Measurements from ENCODE around the gene PPP3CA. TPM values are rescaled to one million over a fixed set of nuclear protein-coding genes. Genes with fewer than 3 reads are reported as not detected.

Gene PPP3CA
- total and polyA plus RNA-seq, 2 of the 8 experiments (the other 6 are each of a cell fraction or from before 2014, with no cell fraction given): 7.9 to 35.0 TPM

DNA sequence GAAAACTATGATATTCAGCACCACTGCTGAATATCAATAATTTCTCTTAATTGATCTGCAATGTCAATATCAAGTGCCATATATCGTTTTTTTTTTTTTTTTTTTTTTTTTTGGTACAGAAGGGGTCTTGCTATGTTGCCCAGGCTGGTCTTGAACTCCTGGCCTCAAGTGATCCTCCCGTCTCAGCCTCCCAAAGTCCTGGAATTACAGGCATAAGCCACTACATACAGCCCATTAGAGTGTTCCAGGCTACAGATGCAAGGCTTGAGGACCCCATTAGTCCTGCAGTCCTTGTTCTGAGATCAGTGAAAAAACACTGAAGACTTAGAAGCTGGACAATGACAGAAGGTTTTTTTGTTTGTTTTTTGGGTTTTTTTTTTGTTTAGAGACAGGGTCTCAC, 48.3 kb downstream of the PPP3CA start:
- Histone ChIP-seq H3K27ac (ENCODE audit: low read depth, low read length) (no peak overlapping the region), H2BK5ac (ENCODE audit: low read depth, low read length) (no peak overlapping the region), H3K4me1 (replicated peaks in 1 of 4; ENCODE audit: control insufficient read depth in 3 of 4, insufficient read depth in 4 of 4, low read length in 3 of 4) (peaks cover 0 to 3% (median 0%) of the 10 kb centered on the region in 4 experiments; a peak in 1 of 7 replicates), H4K5ac (ENCODE audit: insufficient read length, low read depth, low read length) (no peak overlapping the region), H3K79me1 (ENCODE audit: low read depth, low read length) (no peaks in the 10 kb centered on the region; the same call in 1 of the 2 replicates), H2BK120ac (replicated peaks; ENCODE audit: low read depth, low read length) (no peak overlapping the region), H3K4me3 (ENCODE audit: extremely low read depth in 1 of 4, insufficient read depth in 2 of 4, low read depth in 3 of 4, low read length in 4 of 4) (no peak overlapping the region), H3K18ac (ENCODE audit: extremely low read depth, low read length) (no peak overlapping the region), H3K56ac (replicated peaks; ENCODE audit: insufficient read length, low read depth, low read length) (no peak overlapping the region), H3K4me2 (ENCODE audit: insufficient read depth in 1 of 2, low read depth in 2 of 2, low read length in 2 of 2) (no peak overlapping the region), H2AFZ (ENCODE audit: low read length) (no peak overlapping the region), H4K91ac (replicated peaks; ENCODE audit: insufficient read length, low read length) (no peak overlapping the region), H3K36me3 (ENCODE audit: control insufficient read depth in 2 of 4, insufficient read depth in 4 of 4, low read length in 3 of 4) (no peaks in the 10 kb centered on the region), H3K9me3 (ENCODE audit: insufficient read depth in 2 of 2, low read depth in 1 of 2, low read length in 1 of 2) (no peaks in the 10 kb centered on the region), H3K14ac (ENCODE audit: insufficient read length) (no peak overlapping the region), H3K4ac (replicated peaks; ENCODE audit: insufficient read length, low read depth, low read length) (no peak overlapping the region), H3K23me2 (ENCODE audit: low read depth, low read length) (no peaks in the 10 kb centered on the region), H3K9ac (replicated peaks in 1 of 4; ENCODE audit: extremely low read depth in 1 of 4, low read depth in 3 of 4, low read length in 3 of 4) (no peak overlapping the region), H2AK5ac (ENCODE audit: low read depth, low read length) (no peak overlapping the region), H4K8ac (ENCODE audit: extremely low read depth, insufficient read depth, low read length) (no peak overlapping the region), H3K27me3 (replicated peaks in 1 of 4; ENCODE audit: control insufficient read depth in 3 of 4, extremely low read depth in 1 of 4, insufficient read depth in 3 of 4, low read length in 3 of 4) (no peaks in the 10 kb centered on the region), H2BK12ac (ENCODE audit: low read depth, low read length) (no peak overlapping the region), H2BK20ac (ENCODE audit: low read length) (no peak overlapping the region), H3K23ac (ENCODE audit: insufficient read length) (no peak overlapping the region), H3K79me2 (ENCODE audit: control insufficient read depth in 1 of 2, insufficient read depth in 2 of 2, low read length in 2 of 2) (peaks cover 0 to 30% of the 10 kb centered on the region in 2 experiments; a peak in 2 of 4 replicates), H4K20me1 (replicated peaks in 1 of 2; ENCODE audit: control insufficient read depth in 1 of 2, insufficient read depth in 2 of 2, low read length in 2 of 2) (peaks cover 0 to 2% of the 10 kb centered on the region in 2 experiments), H2BK15ac (ENCODE audit: low read length) (no peak overlapping the region)
- 100% methylated on average over 1 of the region's 2 CpGs; no CpG with 5 or more reads in 1 of the 2 experiments for WGBS, 2 experiments (ENCODE audit: extremely low coverage in 1 of 2, insufficient coverage in 1 of 2, insufficient read length in 1 of 2, insufficient replicate concordance in 2 of 2, low coverage in 1 of 2, low lambda C conversion rate in 2 of 2, missing lambda C conversion rate in 1 of 2)
- ChIA-PET POLR2A (ENCODE audit: partially characterized antibody) (no interaction called here), CTCF (ENCODE audit: partially characterized antibody) (no interaction called here)
- TF ChIP-seq RBBP5 (IDR thresholded peaks at IDR 0.05; ENCODE audit: borderline replicate concordance, low read depth, low read length): no peak
- no peak for TF ChIP-seq BRCA1 (IDR thresholded peaks at IDR 0.05; ENCODE audit: low read depth, low read length)
- TF ChIP-seq ZNF274 (IDR thresholded peaks at IDR 0.05; ENCODE audit: borderline replicate concordance, extremely low read depth, low read length): no peak
- no peak for TF ChIP-seq CTBP2 (IDR thresholded peaks at IDR 0.05; ENCODE audit: borderline replicate concordance, insufficient read depth, insufficient read length, low read length)
- TF ChIP-seq CREB1 (IDR thresholded peaks at IDR 0.05): no peak
- TF ChIP-seq NRF1 (IDR thresholded peaks at IDR 0.05; ENCODE audit: low read depth, low read length): no peak
- no peak for TF ChIP-seq SP4 (IDR thresholded peaks at IDR 0.05; ENCODE audit: low read length)
- no peak for TF ChIP-seq SUZ12 (IDR thresholded peaks at IDR 0.05; ENCODE audit: low read length)
- TF ChIP-seq, protein P1, sequence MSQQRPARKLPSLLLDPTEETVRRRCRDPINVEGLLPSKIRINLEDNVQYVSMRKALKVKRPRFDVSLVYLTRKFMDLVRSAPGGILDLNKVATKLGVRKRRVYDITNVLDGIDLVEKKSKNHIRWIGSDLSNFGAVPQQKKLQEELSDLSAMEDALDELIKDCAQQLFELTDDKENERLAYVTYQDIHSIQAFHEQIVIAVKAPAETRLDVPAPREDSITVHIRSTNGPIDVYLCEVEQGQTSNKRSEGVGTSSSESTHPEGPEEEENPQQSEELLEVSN (IDR thresholded peaks at IDR 0.05): no peak
- no peak for TF ChIP-seq POLR2AphosphoS5 (IDR thresholded peaks at IDR 0.05; ENCODE audit: low read depth, low read length)
- TF ChIP-seq, protein P2, sequence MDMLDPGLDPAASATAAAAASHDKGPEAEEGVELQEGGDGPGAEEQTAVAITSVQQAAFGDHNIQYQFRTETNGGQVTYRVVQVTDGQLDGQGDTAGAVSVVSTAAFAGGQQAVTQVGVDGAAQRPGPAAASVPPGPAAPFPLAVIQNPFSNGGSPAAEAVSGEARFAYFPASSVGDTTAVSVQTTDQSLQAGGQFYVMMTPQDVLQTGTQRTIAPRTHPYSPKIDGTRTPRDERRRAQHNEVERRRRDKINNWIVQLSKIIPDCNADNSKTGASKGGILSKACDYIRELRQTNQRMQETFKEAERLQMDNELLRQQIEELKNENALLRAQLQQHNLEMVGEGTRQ (IDR thresholded peaks at IDR 0.05; ENCODE audit: low read length): no peak
- FAIRE-seq (no peak), DNase-seq (ENCODE audit: low read depth in 1 of 2, low spot score in 2 of 2) (no peak)

Data from H1 (cell line).